Rectal smooth muscle tissue (tissue), 1 donor: ENCODE results near the gene PF4V1.
A peak's percentile ranks its signal among the peaks of the same experiment; 100 is the strongest.

ENCODE experiments used
- H3K27ac ChIP-seq: one replicate; pipeline ENCODE4 v1.7.0; 2013; ENCODE audit warnings: low read depth, low read length, inconsistent platforms
- H3K27me3 ChIP-seq: one replicate; pipeline ENCODE4 v1.7.0; 2013; ENCODE audit warnings: low read length; ENCODE audit not compliant: control insufficient read depth, insufficient read depth
- H3K36me3 ChIP-seq: one replicate; pipeline ENCODE4 v1.7.0; 2013; ENCODE audit warnings: low read length; ENCODE audit not compliant: control insufficient read depth, insufficient read depth
- H3K4me1 ChIP-seq: one replicate; pipeline ENCODE4 v1.7.0; 2013; ENCODE audit warnings: low read length; ENCODE audit not compliant: control insufficient read depth, insufficient read depth
- H3K4me3 ChIP-seq: one replicate; pipeline ENCODE4 v1.7.0; 2013; ENCODE audit warnings: low read length
- H3K9ac ChIP-seq: one replicate; pipeline ENCODE4 v1.7.0; 2013; ENCODE audit warnings: low read length

Gene PF4V1

DNA sequence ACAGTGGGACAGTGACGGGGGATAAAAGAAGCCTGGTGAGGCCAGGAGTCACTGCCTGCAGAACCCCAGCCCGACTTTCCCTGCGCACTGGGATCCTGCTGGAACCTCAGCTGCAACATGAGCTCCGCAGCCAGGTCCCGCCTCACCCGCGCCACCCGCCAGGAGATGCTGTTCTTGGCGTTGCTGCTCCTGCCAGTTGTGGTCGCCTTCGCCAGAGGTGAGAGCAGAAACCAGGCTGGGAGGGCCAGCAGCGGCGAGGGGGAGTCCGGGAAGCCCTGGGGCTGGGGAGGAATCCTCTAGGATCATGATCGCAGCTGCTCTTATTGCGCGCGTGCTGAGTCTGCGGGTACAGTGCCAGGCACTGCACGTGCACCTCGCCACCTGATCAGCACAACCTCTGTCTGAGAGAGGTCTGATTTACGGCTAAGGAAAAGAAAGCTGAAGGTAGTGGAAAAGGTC, at the start of gene PF4V1:
Gene PF4V1 (plus strand): TSS at position 51 of the 459 bp plus-strand sequence. CDS start 67 bp downstream, at position 118.
- Histone ChIP-seq H3K27me3 (no peaks in the 10 kb centered on the region), H3K4me1 (no peaks in the 10 kb centered on the region), H3K9ac (no peak within 1 kb of the TSS), H3K27ac (no peak within 1 kb of the TSS), H3K36me3 (no peaks in the 10 kb centered on the region), H3K4me3 (peak within 1 kb of the TSS; percentile 16)

DNA sequence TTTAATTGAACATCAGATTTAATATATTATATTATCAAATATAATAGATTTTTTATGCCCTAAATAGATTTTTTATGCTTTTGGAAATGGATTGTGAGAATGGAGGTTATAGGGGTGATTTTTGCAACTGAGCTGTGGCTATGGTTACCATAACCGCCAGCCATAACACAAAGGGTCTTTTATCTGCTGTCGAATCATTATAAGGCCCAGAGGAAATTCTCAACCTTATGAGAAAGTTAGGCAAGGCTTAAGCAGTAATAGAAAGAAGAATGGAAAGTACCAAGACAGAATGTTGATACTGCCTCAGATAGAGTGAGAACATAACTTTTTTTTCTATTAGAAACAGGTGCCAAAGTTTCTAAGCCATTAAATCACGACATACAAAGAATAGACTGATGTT, 42.9 kb upstream of the PF4V1 start:
- no peak overlapping the region for H3K9ac ChIP-seq
- H3K27me3 ChIP-seq, result no peaks in the 10 kb centered on the region
- H3K4me3 ChIP-seq, result no peak overlapping the region
- H3K4me1 ChIP-seq, result no peaks in the 10 kb centered on the region
- no peaks in the 10 kb centered on the region for H3K36me3 ChIP-seq
- no peak overlapping the region for H3K27ac ChIP-seq

DNA sequence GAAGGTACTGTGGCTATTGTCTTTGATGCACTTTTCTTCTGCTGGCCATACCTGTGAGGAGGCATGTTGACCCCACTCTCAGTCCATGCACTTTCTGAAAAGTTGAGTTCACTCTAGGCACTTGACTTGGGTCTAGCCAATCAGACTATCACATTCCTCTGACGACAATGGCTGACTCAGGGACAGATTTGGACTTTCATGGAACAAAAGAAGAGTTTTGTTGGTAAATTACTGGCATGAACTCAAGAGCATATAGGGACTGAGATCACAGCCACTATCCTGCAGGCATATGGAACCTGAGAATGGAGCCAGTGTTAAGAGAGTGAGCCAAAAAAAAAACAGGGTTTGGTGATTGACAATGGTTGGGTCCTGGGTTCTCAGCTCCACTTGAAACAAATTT, 41.3 kb upstream of the PF4V1 start:
- Histone ChIP-seq H3K27me3 (no peaks in the 10 kb centered on the region), H3K27ac (no peak overlapping the region), H3K4me1 (no peaks in the 10 kb centered on the region), H3K36me3 (no peaks in the 10 kb centered on the region), H3K4me3 (no peak overlapping the region), H3K9ac (no peak overlapping the region)

- Histone ChIP-seq H3K27me3 (no peaks in the 10 kb centered on the region), H3K4me3 (no peak overlapping the region), H3K27ac (no peak overlapping the region)
Observed at GRCh38 chr4:73814679-73815078, 38.4 kb upstream of the PF4V1 start.

GRCh38 chr4:73815145-73815544, 38.0 kb upstream of the PF4V1 start:
- Histone ChIP-seq H3K36me3 (no peaks in the 10 kb centered on the region), H3K4me1 (no peaks in the 10 kb centered on the region), H3K4me3 (no peak overlapping the region), H3K27ac (no peak overlapping the region), H3K9ac (no peak overlapping the region), H3K27me3 (no peaks in the 10 kb centered on the region)

More at GRCh38 chr4:73814679-73815078, 38.4 kb upstream of the PF4V1 start:
- Histone ChIP-seq H3K9ac (no peak overlapping the region), H3K4me1 (no peaks in the 10 kb centered on the region), H3K36me3 (no peaks in the 10 kb centered on the region)

DNA sequence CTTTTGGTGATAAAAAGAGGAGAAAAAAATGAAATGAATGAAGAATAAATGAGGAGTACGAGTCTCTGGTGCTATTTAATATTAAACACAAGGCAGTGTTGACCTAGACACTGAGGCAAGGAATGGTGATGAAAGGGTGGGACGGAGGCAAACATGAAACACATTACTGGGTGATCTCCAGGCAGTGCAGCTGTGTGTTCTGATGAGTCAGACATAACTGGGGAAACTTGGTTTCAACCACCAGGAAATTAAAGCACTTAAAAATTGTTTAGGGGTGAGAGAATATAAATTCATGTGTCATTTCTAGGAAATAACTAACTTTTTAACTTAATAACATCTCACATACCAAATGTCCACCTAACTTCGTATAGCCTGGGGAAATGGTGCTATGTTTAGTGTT, 36.3 kb upstream of the PF4V1 start:
- Histone ChIP-seq H3K4me3 (no peak overlapping the region), H3K27me3 (no peaks in the 10 kb centered on the region), H3K4me1 (no peaks in the 10 kb centered on the region), H3K27ac (no peak overlapping the region), H3K9ac (no peak overlapping the region), H3K36me3 (no peaks in the 10 kb centered on the region)

DNA sequence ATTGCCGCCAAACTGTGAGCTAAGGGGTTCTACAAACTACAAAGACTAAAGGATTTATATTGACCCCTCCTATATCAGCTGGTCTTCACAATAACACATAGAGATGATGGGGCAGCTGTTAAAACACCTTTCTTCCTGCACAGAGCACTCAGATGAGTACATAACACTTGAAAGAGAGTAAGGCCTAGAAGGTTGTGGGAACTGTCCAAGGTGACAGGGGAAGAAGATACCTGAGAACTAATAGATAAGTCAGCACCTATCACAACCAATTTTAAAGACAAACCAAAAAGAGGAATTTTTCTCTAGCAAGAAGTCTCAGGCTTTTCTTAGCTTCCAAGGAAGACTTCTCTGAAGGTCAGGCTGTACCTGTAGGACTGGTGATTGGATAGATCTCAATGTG, 35.8 kb upstream of the PF4V1 start:
- Histone ChIP-seq H3K27ac (no peak overlapping the region), H3K4me1 (no peaks in the 10 kb centered on the region), H3K9ac (no peak overlapping the region), H3K27me3 (no peaks in the 10 kb centered on the region), H3K4me3 (no peak overlapping the region), H3K36me3 (no peaks in the 10 kb centered on the region)

DNA sequence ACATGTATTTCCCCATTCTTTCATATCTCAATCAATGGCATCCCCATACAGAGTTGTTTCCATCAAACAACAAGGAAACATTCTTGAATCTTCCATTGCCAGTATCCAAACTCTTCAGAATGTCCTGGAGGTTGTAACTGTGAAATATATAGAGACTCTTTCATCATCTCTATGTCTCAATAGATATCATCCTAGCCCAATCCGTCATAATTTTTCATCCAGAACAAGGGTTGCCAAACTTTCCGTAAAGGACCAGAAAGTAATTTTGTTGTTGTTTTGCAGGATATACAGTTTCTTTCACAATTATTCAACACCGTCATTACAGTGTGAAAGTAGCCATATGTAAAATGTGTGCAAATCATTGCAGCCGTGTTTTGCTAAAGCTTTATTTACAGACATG, 31.8 kb upstream of the PF4V1 start:
- Histone ChIP-seq H3K4me1 (no peaks in the 10 kb centered on the region), H3K27ac (no peak overlapping the region), H3K36me3 (no peaks in the 10 kb centered on the region), H3K27me3 (no peaks in the 10 kb centered on the region), H3K4me3 (no peak overlapping the region), H3K9ac (no peak overlapping the region)

- Histone ChIP-seq H3K36me3 (no peaks in the 10 kb centered on the region), H3K9ac (no peak overlapping the region), H3K27me3 (no peaks in the 10 kb centered on the region), H3K27ac (no peak overlapping the region), H3K4me1 (no peaks in the 10 kb centered on the region), H3K4me3 (no peak overlapping the region)
Observed at GRCh38 chr4:73822389-73822788, 30.7 kb upstream of the PF4V1 start.

- H3K4me1 ChIP-seq, result no peaks in the 10 kb centered on the region
- H3K27ac ChIP-seq, result no peak overlapping the region
- H3K36me3 ChIP-seq, result no peaks in the 10 kb centered on the region
- H3K9ac ChIP-seq, result no peak overlapping the region
- H3K4me3 ChIP-seq, result no peak overlapping the region
- no peaks in the 10 kb centered on the region for H3K27me3 ChIP-seq
Observed at GRCh38 chr4:73822812-73823504, 30.1 kb upstream of the PF4V1 start.

DNA sequence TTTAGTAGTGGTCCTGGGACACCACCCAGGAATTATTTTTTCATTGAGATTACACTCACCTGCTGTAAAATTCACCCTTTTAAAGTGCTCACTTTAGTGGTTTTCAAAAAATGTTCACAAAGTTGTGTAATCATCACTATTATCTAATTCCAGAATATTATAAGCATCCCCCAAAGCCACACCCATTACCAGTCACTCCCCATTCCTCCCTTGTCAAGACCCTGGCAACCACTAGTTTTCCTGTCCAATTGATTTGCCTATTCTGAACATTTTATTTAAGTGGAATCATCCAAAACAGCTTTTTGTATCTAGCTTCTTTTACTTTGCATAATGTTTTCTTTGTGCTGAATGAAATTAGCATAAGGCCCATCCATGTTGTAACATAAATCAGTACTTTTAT, 29.3 kb upstream of the PF4V1 start:
- Histone ChIP-seq H3K4me3 (no peak overlapping the region), H3K27me3 (no peaks in the 10 kb centered on the region), H3K27ac (no peak overlapping the region), H3K36me3 (no peaks in the 10 kb centered on the region), H3K9ac (no peak overlapping the region), H3K4me1 (no peaks in the 10 kb centered on the region)

- Histone ChIP-seq H3K4me3 (no peak overlapping the region), H3K27me3 (no peaks in the 10 kb centered on the region), H3K36me3 (no peaks in the 10 kb centered on the region), H3K27ac (no peak overlapping the region), H3K9ac (no peak overlapping the region), H3K4me1 (no peaks in the 10 kb centered on the region)
Observed at GRCh38 chr4:73828956-73829355, 24.1 kb upstream of the PF4V1 start.

DNA sequence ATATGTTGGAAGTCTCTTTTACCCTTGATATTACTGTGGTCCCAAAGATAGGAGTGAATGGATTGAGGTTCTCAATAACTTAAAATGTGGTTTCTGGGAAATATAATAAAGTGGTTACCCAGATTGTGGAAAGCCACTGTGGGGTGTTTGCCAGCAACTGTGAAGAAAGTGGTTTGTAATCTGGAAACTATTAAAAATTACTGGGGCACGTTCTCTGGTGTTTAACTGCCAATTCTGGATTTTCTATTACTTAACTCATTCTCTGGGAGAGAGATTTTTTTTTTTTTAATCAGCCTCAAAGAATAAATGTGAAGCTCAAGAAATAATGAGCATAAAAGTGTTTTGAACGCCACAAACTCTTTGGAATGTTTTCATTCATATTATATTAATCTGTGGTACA, 21.5 kb upstream of the PF4V1 start:
- H3K4me3 ChIP-seq, result no peak overlapping the region
- no peaks in the 10 kb centered on the region for H3K36me3 ChIP-seq
- H3K27me3 ChIP-seq, result no peaks in the 10 kb centered on the region
- no peak overlapping the region for H3K27ac ChIP-seq
- H3K4me1 ChIP-seq, result no peaks in the 10 kb centered on the region
- H3K9ac ChIP-seq, result no peak overlapping the region
